Dendritic cell treated with granulocyte-macrophage colony-stimulating factor and Interleukin-4, amounts not matched to agents 40 ng/mL and 50 ng/mL, for 4 days (primary cell): ENCODE data around the gene ZFYVE28.

Source experiments
- H3K27ac Mint-ChIP-seq: one replicate; pipeline ENCODE4 v1.8.0; 2022; ENCODE audit warnings: mild to moderate bottlenecking, mixed read lengths
- H3K27me3 Mint-ChIP-seq: one replicate; pipeline ENCODE4 v1.8.0; 2022; ENCODE audit warnings: mild to moderate bottlenecking, mixed read lengths
- H3K36me3 Mint-ChIP-seq: one replicate; pipeline ENCODE4 v1.8.0; 2022; ENCODE audit warnings: low read depth, mixed read lengths
- H3K4me1 Mint-ChIP-seq: one replicate; pipeline ENCODE4 v1.8.0; 2022; ENCODE audit warnings: low read depth, mixed read lengths
- H3K4me3 Mint-ChIP-seq: one replicate; pipeline ENCODE4 v1.8.0; 2022; ENCODE audit warnings: mild to moderate bottlenecking, moderate library complexity, mixed read lengths
- H3K9me3 Mint-ChIP-seq: one replicate; pipeline ENCODE4 v1.8.0; 2022; ENCODE audit warnings: mixed read lengths
- intact Hi-C: fragments of 100-400 bp; cut with micrococcal nuclease; formaldehyde crosslinking; loops from one replicate; pipeline ENCODE4 v1.15.0; 2022

ZFYVE28 gene

DNA sequence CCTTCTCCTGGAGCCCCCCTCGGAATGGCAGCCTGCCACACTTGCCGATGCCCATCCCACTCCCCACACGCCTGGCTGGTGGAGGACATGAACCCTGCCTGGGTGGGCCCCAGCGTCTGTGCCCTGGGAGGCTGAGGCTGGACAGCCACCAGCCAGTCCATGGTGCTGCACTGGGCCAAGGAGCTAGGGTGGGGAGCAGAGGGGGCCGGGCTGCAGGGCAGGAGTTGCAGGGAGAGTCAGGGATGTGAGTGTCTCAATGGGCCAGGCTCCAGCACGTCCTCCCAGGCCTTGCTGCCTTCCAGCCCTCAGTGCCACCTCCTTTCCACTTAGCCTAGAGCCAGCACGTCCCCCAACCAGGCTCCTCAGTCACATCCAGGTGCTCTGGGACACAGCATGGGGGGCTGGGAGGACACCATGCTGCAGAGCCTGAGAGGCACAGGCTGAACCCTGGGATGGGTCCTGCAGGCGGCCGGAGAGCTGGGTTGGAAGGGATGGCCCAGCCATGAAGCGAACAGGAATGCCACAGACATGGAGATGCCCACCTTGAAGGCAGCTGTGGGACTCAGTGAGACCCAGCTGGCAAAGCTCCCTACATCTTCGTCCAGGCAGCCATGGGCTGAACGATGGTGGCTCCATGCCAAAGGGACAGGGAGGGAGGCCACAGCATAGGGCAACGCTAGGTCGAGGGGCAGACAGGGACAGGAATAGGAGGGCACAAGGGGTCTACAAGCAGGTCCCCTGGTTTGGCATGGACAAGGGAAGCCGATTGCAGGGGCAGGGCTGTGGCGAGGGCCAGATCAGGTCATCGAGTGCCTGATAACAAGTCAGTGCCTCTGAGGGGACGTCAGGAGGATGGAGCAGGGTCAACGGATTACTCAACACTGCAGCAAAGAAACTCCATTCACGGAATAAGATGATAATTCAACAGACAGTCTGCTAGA lies 126.5 kb downstream of the ZFYVE28 start:
- H3K9me3 Mint-ChIP-seq = no peaks in the 10 kb centered on the region
- no peak overlapping the region for H3K27ac Mint-ChIP-seq

DNA sequence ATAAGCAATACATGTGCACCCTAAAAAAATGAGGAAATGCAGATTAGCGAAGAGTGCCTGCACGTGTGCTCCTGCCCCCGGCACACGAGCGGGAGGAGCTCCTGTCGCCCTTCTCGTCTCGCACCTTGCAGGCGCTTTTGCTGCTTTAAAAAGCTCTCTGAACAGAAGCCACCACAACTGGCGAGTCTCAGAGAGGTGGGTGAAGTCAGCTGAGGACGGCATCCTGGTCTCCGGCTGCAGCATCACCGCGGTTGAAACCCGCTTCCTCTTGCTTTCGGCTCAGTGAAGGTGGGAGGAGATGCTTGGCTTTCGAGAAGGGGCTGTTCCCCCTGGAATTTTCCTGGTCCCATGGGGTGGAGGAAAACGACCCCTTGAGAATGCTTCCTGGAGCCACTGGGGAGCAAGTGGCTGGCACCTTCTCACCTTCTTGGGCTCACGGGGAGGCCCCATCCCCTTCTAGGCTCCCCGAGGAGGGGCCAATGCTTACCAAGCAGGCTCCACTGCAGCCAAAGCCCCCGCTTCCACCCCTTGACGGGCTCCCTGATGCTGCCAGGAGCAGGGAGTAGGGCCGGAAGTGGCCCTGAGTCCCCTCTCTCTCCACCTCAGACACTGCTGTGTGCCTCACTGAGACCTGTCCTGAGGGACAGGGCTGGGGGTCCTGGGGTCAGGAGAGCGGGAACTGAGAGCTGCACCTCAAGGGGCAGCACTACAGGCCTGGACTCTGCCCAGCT lies 127.3 kb downstream of the ZFYVE28 start:
- no peaks in the 10 kb centered on the region for H3K9me3 Mint-ChIP-seq
- H3K4me3 Mint-ChIP-seq = peak overlapping the region; percentile 57
- peaks cover 29% of the 10 kb centered on the region for H3K27me3 Mint-ChIP-seq
- H3K36me3 Mint-ChIP-seq = peaks cover 15% of the 10 kb centered on the region
- intact Hi-C loops = no loop called here
- peaks cover 20% of the 10 kb centered on the region for H3K4me1 Mint-ChIP-seq
- H3K27ac Mint-ChIP-seq = no peak overlapping the region

More for the DNA sequence above, 126.5 kb downstream of the ZFYVE28 start:
- Mint-ChIP-seq H3K36me3 (peaks cover 17% of the 10 kb centered on the region), H3K27me3 (peaks cover 29% of the 10 kb centered on the region), H3K4me1 (peaks cover 20% of the 10 kb centered on the region), H3K4me3 (no peak overlapping the region)
- intact Hi-C loops = no loop called here

DNA sequence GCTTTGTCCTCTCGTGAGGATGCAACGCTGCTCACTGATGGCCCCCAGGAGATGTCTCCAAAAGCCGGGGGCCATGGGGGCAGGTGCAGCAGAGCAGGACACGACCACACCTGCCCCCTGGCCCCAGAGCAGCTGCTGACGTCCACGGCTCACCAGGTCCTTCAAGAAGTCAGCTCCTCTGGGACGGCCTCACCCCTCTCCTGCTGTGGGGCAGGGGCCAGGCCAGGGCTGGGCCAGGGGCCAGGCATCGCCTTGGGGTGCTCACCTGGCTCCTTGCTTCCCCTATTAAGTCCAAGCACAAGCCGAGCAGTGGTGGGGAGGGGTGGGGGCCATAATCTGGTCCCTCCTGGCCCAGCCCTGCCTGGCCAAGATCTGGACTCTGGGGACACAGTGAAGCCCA lies 128.0 kb downstream of the ZFYVE28 start:
- Mint-ChIP-seq H3K4me1 (peaks cover 14% of the 10 kb centered on the region), H3K36me3 (peaks cover 15% of the 10 kb centered on the region), H3K27ac (no peak overlapping the region), H3K9me3 (no peaks in the 10 kb centered on the region), H3K27me3 (peaks cover 26% of the 10 kb centered on the region), H3K4me3 (no peak overlapping the region)
- intact Hi-C loops = no loop called here

DNA sequence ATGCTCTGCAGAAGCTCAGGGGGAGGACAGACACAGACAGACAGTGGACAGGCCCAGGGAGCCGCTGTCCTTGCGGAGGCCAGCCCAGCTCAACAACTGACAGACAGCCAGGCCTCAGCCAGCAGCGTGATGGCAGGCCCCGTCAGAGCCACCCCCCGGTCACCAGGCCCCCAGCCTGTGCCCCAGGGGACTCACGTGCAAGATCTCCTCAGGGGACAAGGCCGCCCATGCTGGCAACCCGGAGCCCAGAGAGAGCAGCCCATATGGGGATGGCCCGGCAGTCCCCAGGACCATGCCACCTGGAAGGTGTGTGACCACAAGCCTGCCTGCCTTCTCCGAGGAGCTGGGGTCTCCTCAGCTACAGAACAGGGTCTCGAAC lies 128.5 kb downstream of the ZFYVE28 start:
- H3K4me3 Mint-ChIP-seq = no peak overlapping the region
- peaks cover 12% of the 10 kb centered on the region for H3K4me1 Mint-ChIP-seq
- peaks cover 15% of the 10 kb centered on the region for H3K36me3 Mint-ChIP-seq
- no peak overlapping the region for H3K27ac Mint-ChIP-seq
- H3K27me3 Mint-ChIP-seq = peaks cover 24% of the 10 kb centered on the region
- H3K9me3 Mint-ChIP-seq = no peaks in the 10 kb centered on the region
- intact Hi-C loops = no loop called here

DNA sequence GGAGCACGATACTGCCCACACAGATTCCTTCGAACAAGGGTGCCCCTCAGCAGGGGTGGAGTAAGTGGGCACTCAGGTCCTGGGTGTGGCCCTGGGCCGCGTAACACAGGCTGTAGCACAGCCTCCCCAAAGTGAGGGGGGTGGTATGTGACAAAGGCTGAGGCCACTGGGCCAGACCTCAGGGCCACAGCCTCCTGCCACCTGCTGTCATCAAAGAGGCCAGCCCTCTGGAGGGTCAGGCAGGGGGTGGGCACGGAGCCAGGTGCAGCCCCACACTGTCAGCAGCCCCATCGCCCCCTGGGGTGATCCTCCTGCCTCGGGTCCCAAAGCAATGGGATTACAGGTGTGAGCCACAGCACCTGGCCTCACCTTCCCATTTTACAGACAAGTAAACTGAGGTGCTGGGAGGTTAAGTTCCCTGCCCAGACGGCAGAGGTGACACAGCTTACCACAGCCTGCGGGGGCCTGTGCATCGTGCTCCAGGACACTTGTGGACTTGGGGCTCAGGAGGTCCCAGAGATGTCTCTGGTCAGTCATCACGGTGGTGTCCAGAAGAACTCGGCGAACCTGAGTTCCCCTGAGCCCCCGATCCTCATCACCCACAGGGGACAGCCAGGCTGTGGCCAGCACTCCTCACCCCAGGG lies 129.0 kb downstream of the ZFYVE28 start:
- peaks cover 15% of the 10 kb centered on the region for H3K36me3 Mint-ChIP-seq
- H3K27me3 Mint-ChIP-seq = peaks cover 24% of the 10 kb centered on the region
- intact Hi-C loops = no loop called here
- peaks cover 12% of the 10 kb centered on the region for H3K4me1 Mint-ChIP-seq
- H3K27ac Mint-ChIP-seq = no peak overlapping the region
- H3K4me3 Mint-ChIP-seq = no peak overlapping the region
- H3K9me3 Mint-ChIP-seq = no peaks in the 10 kb centered on the region

DNA sequence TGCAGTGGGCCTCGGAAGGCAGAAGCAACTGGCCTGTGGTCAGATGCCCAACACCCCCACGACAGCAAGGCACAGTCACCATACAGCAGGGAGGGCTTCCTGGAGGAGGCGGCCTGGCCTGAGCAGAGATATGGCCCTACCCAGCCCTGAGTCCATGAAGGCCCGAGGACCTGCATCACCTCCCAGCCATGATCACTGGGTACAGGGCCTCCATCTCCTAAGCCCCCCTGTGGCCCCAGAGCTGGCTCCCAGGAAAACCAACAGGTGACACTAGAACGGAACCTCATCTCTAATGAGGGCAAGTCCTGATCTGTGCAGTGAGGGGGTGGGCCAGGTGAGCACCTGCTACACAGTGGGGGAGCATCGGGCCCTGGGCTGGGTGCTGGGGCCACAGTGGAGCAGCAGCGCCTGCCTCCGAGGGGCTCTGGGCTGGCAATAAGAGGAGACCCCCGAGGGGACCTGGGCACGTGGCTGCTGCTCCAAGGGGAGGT lies 130.3 kb downstream of the ZFYVE28 start:
- Mint-ChIP-seq H3K4me3 (no peak overlapping the region), H3K36me3 (peaks cover 15% of the 10 kb centered on the region), H3K4me1 (peaks cover 12% of the 10 kb centered on the region), H3K27me3 (peaks cover 24% of the 10 kb centered on the region), H3K27ac (no peak overlapping the region), H3K9me3 (no peaks in the 10 kb centered on the region)
- intact Hi-C loops = no loop called here

DNA sequence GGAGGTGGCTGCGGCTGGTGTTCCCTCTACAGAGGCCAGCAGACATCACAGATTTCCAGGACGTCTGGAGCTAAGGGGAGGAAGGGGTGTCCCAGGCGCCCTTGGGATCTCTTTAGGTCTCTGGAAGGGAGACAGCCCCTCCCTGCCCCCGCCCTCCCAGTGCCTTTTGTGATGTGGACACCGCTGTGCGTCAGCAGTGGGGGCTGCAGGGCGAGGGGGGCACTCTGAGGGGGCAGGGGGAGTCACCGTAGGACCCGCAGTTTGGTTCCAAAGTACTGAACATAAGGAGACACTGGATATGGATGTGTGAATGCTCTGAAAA lies 130.9 kb downstream of the ZFYVE28 start:
- intact Hi-C loops = no loop called here
- Mint-ChIP-seq H3K36me3 (peaks cover 15% of the 10 kb centered on the region), H3K27ac (no peak overlapping the region), H3K4me3 (no peak overlapping the region), H3K9me3 (no peaks in the 10 kb centered on the region), H3K4me1 (peaks cover 12% of the 10 kb centered on the region), H3K27me3 (peaks cover 21% of the 10 kb centered on the region)

DNA sequence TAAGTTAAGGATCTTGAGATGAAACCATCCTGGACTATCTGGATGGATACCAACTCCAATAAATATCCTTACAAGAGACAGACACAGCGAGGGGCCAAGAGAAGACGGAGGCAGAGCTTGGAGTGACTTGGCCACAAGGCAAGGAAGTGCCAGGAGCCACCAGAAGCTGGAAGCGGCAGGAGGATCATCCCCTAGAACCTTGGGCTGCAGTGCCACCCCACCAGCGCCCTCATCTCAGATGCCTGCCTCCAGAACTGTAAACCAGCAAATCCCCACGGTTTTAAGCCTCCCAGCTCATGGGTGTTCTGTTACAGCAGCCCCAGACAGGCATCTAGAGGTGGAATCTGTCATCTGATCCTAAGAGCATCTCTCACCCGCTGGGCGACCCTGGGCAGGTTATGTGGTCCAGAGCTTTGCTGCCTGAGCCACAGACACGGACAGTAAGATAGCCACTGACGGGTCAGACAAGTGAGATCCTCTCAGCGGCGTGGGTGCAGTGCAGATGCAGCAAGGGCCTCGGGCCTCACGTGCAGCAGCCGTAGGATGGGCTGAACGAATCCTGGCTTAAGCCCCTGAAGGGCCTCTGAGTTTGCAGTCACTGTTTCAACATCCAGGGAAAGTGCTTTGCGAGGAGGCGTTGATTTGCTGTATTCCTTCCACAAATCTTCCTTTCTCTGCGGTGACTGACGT lies 131.4 kb downstream of the ZFYVE28 start:
- peaks cover 18% of the 10 kb centered on the region for H3K27me3 Mint-ChIP-seq
- H3K27ac Mint-ChIP-seq = no peak overlapping the region
- H3K9me3 Mint-ChIP-seq = no peaks in the 10 kb centered on the region
- peaks cover 14% of the 10 kb centered on the region for H3K4me1 Mint-ChIP-seq
- intact Hi-C loops = no loop called here
- peaks cover 15% of the 10 kb centered on the region for H3K36me3 Mint-ChIP-seq
- no peak overlapping the region for H3K4me3 Mint-ChIP-seq

DNA sequence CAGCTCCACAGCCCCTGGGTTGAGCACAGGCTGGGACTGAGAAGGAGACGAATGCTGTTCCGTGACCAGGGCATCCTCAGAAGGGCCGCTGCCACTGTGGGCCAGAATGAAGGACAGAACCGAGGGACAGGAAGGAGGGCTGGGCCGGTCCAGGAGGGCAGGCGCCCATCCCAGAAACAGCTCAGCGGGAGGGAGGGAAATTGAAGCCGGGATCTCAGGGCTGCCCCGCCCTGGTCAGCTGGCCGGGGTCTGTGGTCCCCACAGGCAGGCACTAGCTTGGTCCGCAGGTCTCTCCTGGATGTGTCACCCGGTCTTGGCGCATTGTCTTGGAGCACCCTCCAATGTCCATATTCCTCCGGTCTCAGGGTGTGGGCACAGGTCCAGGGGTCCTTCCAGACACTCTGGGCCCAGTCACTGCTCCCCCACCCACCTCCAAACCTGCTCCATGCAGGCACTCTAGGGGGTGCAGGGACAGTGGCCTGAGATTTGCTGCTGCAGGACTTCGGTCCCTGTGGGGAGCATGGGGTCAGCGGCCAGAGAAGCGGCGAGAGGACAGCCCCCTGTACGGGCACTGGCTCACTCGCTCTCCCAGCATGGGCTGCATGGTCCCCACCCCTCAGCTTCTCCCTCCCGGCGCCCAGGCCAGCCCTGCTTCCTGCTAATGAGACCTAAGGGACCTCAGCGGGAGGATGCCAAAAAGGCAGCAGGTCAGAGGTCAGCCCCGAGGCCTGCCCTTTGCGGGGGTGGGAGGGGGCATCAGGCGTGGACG lies 132.6 kb downstream of the ZFYVE28 start:
- intact Hi-C loops = no loop called here
- no peak overlapping the region for H3K27ac Mint-ChIP-seq
- no peaks in the 10 kb centered on the region for H3K9me3 Mint-ChIP-seq
- peaks cover 9% of the 10 kb centered on the region for H3K27me3 Mint-ChIP-seq
- no peak overlapping the region for H3K4me3 Mint-ChIP-seq
- peaks cover 15% of the 10 kb centered on the region for H3K4me1 Mint-ChIP-seq
- H3K36me3 Mint-ChIP-seq = peaks cover 12% of the 10 kb centered on the region

DNA sequence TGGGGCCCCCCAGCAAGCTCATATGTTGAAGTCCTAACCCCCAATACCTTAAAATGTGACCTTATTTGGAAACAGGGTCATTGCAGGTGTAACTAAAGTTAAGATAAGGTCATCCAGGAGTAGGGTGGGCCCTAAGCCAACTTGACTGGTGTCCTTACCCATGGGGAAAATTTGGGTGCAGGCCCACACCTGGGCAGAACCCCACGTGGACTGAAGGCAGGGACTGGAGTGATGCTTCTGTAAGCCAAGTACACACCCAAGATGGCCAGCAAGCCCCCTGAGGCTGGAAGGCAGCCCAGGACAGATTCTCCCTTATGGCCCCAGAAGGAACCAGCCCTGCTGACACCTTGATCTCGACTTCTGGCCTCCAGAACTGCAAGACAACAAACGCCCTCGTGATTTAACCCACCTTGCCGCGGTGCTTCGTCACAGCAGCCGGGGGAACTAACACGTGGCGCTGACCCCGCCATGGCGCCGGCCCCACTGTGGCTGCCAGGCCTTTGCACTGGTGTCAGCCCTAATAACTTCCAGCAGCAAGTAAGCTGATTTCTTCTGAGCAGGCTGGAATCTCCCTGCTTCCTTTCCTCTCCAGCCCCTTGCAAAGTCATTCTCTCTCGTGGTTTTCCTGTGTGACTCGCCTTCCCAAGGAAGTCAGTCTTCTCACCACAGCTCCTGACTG lies 133.4 kb downstream of the ZFYVE28 start:
- intact Hi-C loops = no loop called here
- H3K4me1 Mint-ChIP-seq = peaks cover 11% of the 10 kb centered on the region
- peaks cover 5% of the 10 kb centered on the region for H3K36me3 Mint-ChIP-seq
- no peaks in the 10 kb centered on the region for H3K9me3 Mint-ChIP-seq
- no peak overlapping the region for H3K27ac Mint-ChIP-seq
- H3K27me3 Mint-ChIP-seq = peaks cover 6% of the 10 kb centered on the region
- no peak overlapping the region for H3K4me3 Mint-ChIP-seq

DNA sequence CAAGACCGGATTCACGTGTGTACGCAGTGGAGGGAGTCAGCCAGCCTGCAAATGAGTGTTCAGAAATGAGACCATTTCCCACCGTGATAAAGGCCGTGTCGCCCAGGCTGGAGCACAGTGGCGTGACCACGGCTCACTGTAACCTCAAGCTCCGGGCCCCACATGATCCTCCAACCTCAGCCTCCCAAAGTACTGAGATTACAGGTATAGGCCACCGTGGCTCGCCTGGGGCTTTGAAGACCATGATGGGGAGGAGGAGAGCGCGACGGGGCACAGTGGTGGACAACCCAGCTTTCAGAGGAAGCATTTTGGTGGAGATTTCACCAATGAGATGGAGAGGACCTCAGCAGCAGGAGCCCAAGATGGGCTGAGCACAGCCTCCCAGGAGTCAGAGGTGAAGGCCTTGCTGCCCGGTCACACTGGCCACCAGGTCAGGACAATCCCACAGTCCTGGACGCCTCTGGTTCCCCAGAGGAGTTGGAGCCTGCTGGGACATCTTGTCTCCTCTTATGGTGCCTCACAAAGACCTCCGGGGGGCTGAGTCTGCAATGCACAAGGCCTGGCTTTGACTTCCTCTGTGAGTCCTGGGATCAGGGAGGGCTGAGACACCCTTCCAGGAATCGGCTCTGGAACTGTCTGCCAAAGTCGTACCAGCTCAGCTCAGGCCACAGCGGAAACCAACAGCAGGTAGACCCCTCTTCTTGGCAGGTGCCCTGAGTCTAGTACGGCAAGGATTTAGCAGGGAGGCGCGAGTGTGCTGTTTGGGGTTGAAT lies 134.1 kb downstream of the ZFYVE28 start:
- Mint-ChIP-seq H3K36me3 (no peaks in the 10 kb centered on the region), H3K27ac (no peak overlapping the region), H3K4me3 (no peak overlapping the region), H3K27me3 (peaks cover 3% of the 10 kb centered on the region), H3K9me3 (no peaks in the 10 kb centered on the region), H3K4me1 (peaks cover 11% of the 10 kb centered on the region)
- intact Hi-C loops = no loop called here

DNA sequence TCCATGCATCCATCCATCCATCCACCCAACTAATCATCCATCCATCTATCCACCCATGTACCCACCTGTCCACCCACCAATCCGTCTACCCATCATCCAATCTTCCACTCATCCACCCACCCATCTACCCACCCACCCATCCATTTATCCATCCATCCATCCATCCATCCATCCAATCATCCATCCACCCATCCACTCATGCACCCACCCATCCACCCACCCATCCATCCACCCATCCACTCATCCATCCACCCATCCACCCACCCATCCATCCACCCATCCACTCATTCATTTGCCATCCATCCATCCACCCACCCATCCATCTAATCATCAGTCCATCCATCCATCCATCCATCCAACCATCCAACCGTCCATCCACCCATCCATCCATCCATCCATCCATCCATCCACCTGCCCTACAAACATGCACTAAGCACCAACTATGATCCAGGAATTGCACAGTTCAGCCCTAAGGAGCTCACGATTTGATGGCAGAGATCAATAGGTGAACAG lies 135.2 kb downstream of the ZFYVE28 start:
- H3K4me1 Mint-ChIP-seq = peaks cover 11% of the 10 kb centered on the region
- intact Hi-C loops = no loop called here

More for the DNA sequence above, 135.2 kb downstream of the ZFYVE28 start:
- no peak overlapping the region for H3K27ac Mint-ChIP-seq
- no peaks in the 10 kb centered on the region for H3K36me3 Mint-ChIP-seq
- peaks cover 3% of the 10 kb centered on the region for H3K27me3 Mint-ChIP-seq
- H3K4me3 Mint-ChIP-seq = no peak overlapping the region
- no peaks in the 10 kb centered on the region for H3K9me3 Mint-ChIP-seq
